Smooth muscle cell (in vitro differentiated cells): ENCODE measurements around the gene DCAF4. TPM values are rescaled to one million over a fixed set of nuclear protein-coding genes. Genes with fewer than 3 reads are reported as not detected.
A peak's percentile ranks its signal among the peaks of the same experiment; 100 is the strongest.

Experiments used
- DNase-seq: peaks from one replicate; lab custom pipeline; 2025; ENCODE audit not compliant: unreplicated experiment; lab: John Stamatoyannopoulos, UW
- H2AFZ ChIP-seq: fragments of 200-600 bp; sonication (generic); 2 replicates; pipeline ENCODE4 v1.6.0; 2016; ENCODE audit warnings: antibody characterized with exemption, low read depth, mild to moderate bottlenecking
- H3F3A ChIP-seq: fragments of 200-600 bp; sonication (generic); 2 replicates; pipeline ENCODE4 v1.6.0; 2017; ENCODE audit warnings: antibody characterized with exemption, low read depth
- H3K27ac ChIP-seq: fragments of 200-600 bp; sonication (generic); 2 replicates; pipeline ENCODE4 v1.5.1; 2016; ENCODE audit warnings: low read depth, mild to moderate bottlenecking
- H3K27me3 ChIP-seq: fragments of 200-600 bp; sonication (generic); 2 replicates; pipeline ENCODE4 v1.6.1; 2016; ENCODE audit warnings: low read depth, mild to moderate bottlenecking
- H3K36me3 ChIP-seq: fragments of 200-600 bp; sonication (generic); 2 replicates; pipeline ENCODE4 v1.5.1; 2016; ENCODE audit warnings: low read depth
- H3K4me1 ChIP-seq: fragments of 200-600 bp; sonication (generic); 2 replicates; pipeline ENCODE4 v1.5.1; 2016; ENCODE audit warnings: low read depth
- H3K4me2 ChIP-seq: fragments of 200-600 bp; sonication (generic); 2 replicates; pipeline ENCODE4 v1.6.0; 2016; ENCODE audit warnings: mild to moderate bottlenecking
- H3K4me3 ChIP-seq: fragments of 200-600 bp; sonication (generic); 2 replicates; pipeline ENCODE4 v1.5.1; 2016; ENCODE audit warnings: mild to moderate bottlenecking
- H3K79me2 ChIP-seq: fragments of 200-600 bp; sonication (generic); 2 replicates; pipeline ENCODE4 v1.6.0; 2016; ENCODE audit warnings: low read depth, mild to moderate bottlenecking
- H3K9ac ChIP-seq: fragments of 200-600 bp; sonication (generic); 2 replicates; pipeline ENCODE4 v1.6.0; 2016; ENCODE audit warnings: low read depth
- H3K9me3 ChIP-seq: fragments of 200-600 bp; sonication (generic); replicated peaks from 2 replicates; pipeline ENCODE4 v1.5.1; 2016; ENCODE audit warnings: low read depth
- H4K20me1 ChIP-seq: fragments of 200-600 bp; sonication (generic); 2 replicates; pipeline ENCODE4 v1.6.0; 2016; ENCODE audit warnings: low read depth
- WGBS: methylation state at CpG from one replicate; pipeline ENCODE4 v1.1.7; 2016; ENCODE audit warnings: low lambda C conversion rate; 5-methylcytosine and 5-hydroxymethylcytosine counted together
- polyA plus RNA-seq: library from polyadenylated mRNA; unstranded; fragments of >200 nt; fragmentation: Nextera tagmentation; extraction: Ambion mirVana; gene quantifications from 2 replicates; pipeline ENCODE4 v1.2.1, GENCODE V29; 2016
- total RNA-seq: library from RNA; depleted of rRNA; stranded (reverse); fragments of >200 nt; gene quantifications from 2 replicates; pipeline ENCODE4 v1.2.3, GENCODE V29; 2014
- TF ChIP-seq, protein P1 (sequence below): fragments of 200-600 bp; sonication (generic); IDR thresholded peaks from 2 replicates; pipeline ENCODE4 v1.5.1; 2017; ENCODE audit warnings: borderline replicate concordance, mild to moderate bottlenecking, antibody characterized with exemption; ENCODE audit not compliant: insufficient read depth, poor library complexity, severe bottlenecking

The DCAF4 gene
- total and polyA plus RNA-seq, 2 experiments from 2014 or later: 8.2 to 9.2 TPM

DNA sequence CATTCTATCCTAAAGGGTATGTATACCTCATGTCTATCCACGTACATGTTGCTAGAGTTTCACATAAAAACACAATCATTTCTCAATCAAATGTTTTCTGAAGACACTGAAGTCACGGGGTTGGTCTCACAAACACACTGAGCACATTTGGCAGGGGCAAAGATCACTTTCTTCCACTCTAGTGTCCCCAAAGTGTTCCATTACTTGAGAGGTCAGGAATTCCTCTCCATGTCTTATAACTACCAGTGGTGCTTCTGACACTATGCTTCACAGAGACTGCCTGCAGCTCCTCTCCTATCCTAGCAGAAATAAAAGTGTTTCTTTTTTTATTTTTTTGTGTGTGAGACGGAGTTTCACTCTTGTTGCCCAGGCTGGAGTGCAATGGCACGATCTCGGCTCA, 81.6 kb downstream of the DCAF4 start:
- H3K4me2 ChIP-seq: no peak overlapping the region
- H3K36me3 ChIP-seq: no peaks in the 10 kb centered on the region
- no peaks in the 10 kb centered on the region for H3K9me3 ChIP-seq
- H3K4me3 ChIP-seq: no peak overlapping the region
- no peak for DNase-seq
- TF ChIP-seq, protein P1, sequence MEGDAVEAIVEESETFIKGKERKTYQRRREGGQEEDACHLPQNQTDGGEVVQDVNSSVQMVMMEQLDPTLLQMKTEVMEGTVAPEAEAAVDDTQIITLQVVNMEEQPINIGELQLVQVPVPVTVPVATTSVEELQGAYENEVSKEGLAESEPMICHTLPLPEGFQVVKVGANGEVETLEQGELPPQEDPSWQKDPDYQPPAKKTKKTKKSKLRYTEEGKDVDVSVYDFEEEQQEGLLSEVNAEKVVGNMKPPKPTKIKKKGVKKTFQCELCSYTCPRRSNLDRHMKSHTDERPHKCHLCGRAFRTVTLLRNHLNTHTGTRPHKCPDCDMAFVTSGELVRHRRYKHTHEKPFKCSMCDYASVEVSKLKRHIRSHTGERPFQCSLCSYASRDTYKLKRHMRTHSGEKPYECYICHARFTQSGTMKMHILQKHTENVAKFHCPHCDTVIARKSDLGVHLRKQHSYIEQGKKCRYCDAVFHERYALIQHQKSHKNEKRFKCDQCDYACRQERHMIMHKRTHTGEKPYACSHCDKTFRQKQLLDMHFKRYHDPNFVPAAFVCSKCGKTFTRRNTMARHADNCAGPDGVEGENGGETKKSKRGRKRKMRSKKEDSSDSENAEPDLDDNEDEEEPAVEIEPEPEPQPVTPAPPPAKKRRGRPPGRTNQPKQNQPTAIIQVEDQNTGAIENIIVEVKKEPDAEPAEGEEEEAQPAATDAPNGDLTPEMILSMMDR: no peak
- H4K20me1 ChIP-seq: peaks cover 71% of the 10 kb centered on the region
- H3K9ac ChIP-seq: no peak overlapping the region
- peak overlapping the region; percentile 64 for H3K27ac ChIP-seq
- H3K79me2 ChIP-seq: peaks cover 54% of the 10 kb centered on the region
- WGBS: 93% methylated on average over 5 of the region's 5 CpGs
- no peaks in the 10 kb centered on the region for H3K4me1 ChIP-seq
- H3F3A ChIP-seq: peaks cover 10% of the 10 kb centered on the region
- H3K27me3 ChIP-seq: no peaks in the 10 kb centered on the region
- H2AFZ ChIP-seq: no peak overlapping the region

DNA sequence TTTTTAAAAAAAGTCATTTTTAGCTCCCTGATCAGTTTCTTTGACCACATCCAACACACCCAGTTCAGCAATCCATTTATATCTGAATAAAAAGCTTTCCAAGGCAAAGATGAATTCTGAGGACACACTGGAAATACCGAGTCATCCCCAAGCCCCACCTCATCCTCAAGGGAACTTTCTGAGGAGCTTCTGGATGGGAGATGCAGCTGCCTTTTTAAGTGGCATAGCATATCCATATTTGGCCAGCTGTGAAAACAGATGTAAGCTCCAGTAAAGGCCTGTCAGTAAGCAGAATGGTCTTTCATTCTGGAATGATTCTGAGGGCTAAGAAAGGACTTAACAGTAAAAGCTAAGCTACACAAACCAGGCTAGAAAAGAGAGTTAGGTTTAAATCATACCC, 82.2 kb downstream of the DCAF4 start:
- WGBS: 32% methylated on average over 1 of the region's 1 CpG

More for the DNA sequence above, 82.2 kb downstream of the DCAF4 start:
- Histone ChIP-seq H3K9ac (no peak overlapping the region), H3K27me3 (no peaks in the 10 kb centered on the region), H3K79me2 (peaks cover 55% of the 10 kb centered on the region), H2AFZ (no peak overlapping the region), H4K20me1 (peaks cover 72% of the 10 kb centered on the region), H3K4me2 (no peak overlapping the region), H3K27ac (peak overlapping the region; percentile 64), H3K36me3 (peaks cover under 1% of the 10 kb centered on the region), H3K4me1 (no peaks in the 10 kb centered on the region), H3F3A (peaks cover 10% of the 10 kb centered on the region), H3K9me3 (no peaks in the 10 kb centered on the region), H3K4me3 (no peak overlapping the region)
- DNase-seq: no peak
- TF ChIP-seq, protein P1: no peak

Other genes with a start within 250 kb of the DCAF4 start
- gene DPF3, start 32.4 kb upstream of the DCAF4 start, total RNA-seq: 10.8 and 12.6 TPM in 2 replicates
- gene DPF3, start 32.4 kb upstream of the DCAF4 start, polyA plus RNA-seq: 3.6 and 4.9 TPM in 2 replicates
- 15.9 and 20.1 TPM in 2 replicates for gene ZFYVE1, start 100.6 kb downstream of the DCAF4 start, total RNA-seq
- 12.4 and 19.0 TPM in 2 replicates for gene ZFYVE1, start 100.6 kb downstream of the DCAF4 start, polyA plus RNA-seq
- gene RBM25, start 132.1 kb downstream of the DCAF4 start, total RNA-seq: 76.0 and 83.3 TPM in 2 replicates
- gene RBM25, start 132.1 kb downstream of the DCAF4 start, polyA plus RNA-seq: 42.0 and 56.3 TPM in 2 replicates
- 40.6 and 55.1 TPM in 2 replicates for gene PSEN1, start 210.0 kb downstream of the DCAF4 start, total RNA-seq
- 34.5 and 37.7 TPM in 2 replicates for gene PSEN1, start 210.0 kb downstream of the DCAF4 start, polyA plus RNA-seq